Measurements from ENCODE around the gene GTF3C5.
"Not testable (repeated sequence)": the region's sequence is repeated elsewhere in the genome, so short reads cannot be mapped to it uniquely, and the experiment has no call there.

GTF3C5 gene, protein sequence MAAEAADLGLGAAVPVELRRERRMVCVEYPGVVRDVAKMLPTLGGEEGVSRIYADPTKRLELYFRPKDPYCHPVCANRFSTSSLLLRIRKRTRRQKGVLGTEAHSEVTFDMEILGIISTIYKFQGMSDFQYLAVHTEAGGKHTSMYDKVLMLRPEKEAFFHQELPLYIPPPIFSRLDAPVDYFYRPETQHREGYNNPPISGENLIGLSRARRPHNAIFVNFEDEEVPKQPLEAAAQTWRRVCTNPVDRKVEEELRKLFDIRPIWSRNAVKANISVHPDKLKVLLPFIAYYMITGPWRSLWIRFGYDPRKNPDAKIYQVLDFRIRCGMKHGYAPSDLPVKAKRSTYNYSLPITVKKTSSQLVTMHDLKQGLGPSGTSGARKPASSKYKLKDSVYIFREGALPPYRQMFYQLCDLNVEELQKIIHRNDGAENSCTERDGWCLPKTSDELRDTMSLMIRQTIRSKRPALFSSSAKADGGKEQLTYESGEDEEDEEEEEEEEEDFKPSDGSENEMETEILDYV

DNA sequence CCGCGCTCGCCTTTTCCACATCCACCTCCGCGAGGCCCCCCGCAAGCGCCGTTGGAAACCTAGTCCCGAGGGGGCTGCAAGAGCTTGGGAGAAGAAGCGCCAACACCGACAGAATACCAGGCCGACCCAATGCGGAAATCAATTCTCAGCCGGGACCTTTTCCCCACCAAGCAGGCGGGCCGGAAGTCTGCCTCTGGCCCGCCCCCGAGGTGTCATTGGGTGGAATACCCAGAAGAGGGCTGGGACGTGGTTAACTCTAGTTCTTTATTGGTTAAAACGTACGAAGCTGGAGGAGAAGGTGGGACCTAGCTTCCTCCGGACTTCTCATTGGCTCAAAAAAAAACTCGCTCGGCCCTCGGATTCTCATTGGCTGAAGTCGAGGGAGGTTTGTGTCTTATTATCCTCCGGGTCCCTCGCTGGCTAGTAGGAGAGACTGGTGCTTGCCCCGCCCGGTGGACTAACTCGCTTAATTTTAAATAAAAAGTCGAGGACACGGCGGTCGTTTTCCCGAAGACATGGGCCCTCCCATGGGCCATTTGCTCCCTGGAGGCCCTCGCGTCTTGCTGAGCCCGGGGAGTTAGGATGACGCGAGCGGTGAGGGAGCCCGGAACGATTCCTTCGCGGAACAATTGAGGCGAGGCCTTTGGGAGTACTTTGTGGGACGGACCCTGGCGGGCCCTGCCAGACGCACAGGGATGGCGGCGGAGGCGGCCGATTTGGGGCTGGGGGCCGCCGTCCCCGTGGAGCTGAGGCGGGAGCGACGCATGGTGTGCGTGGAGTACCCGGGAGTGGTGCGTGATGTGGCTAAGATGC, at the start of gene GTF3C5:
Gene GTF3C5, plus strand, starts transcription at position 681 of the 813 bp plus-strand sequence. Its CDS starts 15 bp downstream, at position 696.
- peak; percentile 96 for DNase-seq (ENCODE audit: low spot score)

DNA sequence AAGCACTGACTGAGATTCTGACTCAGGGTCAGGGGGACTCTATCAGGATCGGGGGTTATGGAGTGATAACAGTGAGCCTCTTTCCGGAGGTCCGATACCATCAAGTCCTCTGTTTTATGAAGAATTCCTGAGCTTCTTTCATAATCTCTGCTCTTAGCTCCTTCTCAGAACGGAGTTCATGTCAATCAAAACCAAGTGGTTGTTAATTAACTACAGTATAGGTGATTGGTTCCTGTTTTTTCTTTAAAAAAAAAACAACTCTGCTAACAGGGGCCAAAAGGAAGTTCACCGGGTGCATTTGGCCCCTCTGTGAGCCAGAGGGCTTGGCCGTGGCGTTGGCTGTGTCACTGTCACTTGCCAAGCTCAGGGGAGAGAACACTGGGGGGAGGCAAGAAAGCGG, 48.3 kb upstream of the GTF3C5 start:
- DNase-seq (ENCODE audit: low spot score) = no peak

DNA sequence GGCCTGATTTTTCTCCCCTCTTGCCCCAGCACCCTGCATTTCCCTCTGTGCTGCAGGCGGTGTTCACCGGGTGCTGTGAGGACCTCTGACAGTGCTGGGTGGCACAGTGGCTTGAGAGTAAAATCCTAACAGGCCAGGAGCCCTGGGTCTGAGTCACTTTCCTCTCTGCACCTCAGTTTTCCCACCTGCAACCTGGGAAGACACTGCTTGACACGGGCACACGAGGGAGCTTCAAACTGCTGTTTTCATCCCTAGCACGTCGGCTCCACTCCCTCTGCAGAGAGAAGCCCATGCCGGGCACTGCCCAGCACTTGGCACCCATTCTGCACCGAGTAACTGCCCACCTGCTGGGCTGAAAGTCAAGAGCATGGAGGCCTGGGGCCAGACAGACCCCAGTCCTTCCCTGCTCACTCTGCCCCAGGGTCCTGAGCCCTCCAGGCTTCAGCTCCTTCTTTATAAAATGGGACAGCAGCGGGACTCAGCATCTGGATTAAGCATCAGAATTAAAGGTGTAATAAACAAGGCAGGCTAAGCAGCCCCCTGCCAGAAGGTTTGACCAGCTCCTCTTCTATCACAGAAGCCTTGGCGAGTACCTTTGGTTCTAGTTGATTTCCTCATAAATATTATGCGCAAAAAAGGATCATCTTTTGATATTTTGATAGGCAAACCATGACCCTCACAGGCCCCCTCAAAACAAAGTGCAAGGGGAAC, 47.2 kb upstream of the GTF3C5 start:
- no peak for DNase-seq (ENCODE audit: low spot score)

DNA sequence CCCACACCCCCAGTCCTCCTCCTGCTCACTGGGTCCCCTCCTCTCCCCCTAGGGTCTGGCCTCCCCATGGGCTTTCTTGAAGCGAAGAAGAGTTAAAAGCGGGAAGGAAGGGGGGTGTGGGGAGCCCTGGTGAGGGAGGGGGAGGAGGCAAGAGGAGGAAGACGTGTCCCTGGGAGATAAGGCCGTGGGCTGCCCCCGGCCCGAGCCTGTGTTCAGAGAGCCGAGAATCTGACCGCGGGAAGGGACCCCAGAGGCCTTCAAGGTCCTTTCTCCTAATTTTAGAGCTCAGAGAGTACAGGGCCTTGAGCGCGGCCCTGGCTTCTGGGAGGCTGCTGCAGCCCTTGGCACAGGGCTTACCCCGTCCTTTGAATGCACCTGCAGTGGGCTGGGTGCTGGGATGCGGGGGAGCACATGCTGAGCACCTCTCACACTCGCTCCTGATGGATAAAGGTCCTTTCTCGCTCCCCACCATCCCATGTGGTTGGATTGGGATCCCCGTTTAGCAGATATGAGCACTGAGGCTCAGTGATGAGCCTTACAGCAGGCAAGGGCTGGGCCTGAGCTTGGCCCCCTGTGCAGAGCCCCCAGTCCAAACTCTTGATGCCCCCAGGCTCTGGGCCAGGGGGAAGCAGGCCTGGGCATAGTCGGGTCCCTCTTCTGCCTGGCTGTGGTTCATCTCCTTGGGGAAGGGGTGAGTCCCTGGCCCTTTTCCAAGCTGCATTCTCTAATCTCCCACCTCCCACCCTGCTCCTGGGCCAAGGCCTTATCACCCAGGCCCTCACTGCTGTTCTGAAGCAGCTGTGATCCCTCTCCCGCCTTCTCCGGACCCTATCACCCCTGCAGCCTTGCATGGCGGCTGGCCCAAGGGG, 46.4 kb upstream of the GTF3C5 start:
- DNase-seq (ENCODE audit: low spot score) = no peak

DNA sequence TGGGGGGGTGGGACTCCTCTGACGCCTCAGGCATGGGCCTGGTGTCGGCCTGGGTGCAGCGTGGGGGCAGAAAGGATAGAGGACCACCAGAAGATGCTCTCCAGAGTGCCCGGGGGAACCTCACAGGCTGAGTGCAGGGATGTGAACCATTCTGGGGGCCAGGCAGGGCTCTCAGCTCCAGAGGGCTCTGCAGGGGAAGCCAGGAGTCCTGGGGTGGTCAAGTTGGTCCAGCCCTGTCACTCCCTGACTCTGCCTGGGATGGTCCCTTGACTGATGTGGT, 45.8 kb upstream of the GTF3C5 start:
- DNase-seq (ENCODE audit: low spot score) = no peak

DNA sequence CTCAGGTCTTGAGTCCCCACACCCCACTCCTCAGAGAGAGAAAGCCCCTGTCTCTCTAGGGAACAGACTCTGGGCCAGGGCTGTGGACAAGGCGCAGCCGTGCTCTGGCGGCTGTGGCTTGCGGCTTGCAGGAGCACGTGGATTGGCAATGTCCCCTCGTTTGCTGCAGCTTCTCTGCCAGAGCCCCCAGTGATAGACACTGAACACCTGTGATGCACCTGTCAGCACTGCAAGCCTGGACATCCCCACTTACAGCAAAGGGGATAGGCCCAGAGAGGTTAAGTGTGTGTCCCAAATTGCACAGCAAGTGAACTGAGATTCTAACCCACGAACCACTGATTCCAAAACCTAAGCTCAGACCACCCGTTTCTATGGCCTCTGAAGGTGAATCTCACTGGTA, 45.3 kb upstream of the GTF3C5 start:
- no peak for DNase-seq (ENCODE audit: low spot score)

DNA sequence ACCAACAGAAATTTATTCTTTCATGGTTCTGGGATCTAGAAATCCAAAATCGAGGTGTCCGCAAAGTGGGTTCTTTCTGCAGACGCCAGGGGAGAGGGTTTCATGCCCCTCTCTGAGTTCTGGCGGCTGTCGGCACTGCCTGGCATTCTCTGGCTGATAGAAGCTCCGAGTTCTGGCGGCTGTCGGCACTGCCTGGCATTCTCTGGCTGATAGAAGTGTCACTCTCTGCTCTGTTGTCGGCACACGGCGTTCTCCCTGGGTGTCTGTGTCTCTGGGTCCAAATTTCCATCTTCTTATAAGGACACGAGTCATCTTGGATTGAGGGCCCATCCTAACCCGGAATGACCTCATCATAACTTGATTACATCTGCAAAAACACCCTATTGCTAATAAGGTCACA, 44.7 kb upstream of the GTF3C5 start:
- DNase-seq (ENCODE audit: low spot score) = no peak

DNA sequence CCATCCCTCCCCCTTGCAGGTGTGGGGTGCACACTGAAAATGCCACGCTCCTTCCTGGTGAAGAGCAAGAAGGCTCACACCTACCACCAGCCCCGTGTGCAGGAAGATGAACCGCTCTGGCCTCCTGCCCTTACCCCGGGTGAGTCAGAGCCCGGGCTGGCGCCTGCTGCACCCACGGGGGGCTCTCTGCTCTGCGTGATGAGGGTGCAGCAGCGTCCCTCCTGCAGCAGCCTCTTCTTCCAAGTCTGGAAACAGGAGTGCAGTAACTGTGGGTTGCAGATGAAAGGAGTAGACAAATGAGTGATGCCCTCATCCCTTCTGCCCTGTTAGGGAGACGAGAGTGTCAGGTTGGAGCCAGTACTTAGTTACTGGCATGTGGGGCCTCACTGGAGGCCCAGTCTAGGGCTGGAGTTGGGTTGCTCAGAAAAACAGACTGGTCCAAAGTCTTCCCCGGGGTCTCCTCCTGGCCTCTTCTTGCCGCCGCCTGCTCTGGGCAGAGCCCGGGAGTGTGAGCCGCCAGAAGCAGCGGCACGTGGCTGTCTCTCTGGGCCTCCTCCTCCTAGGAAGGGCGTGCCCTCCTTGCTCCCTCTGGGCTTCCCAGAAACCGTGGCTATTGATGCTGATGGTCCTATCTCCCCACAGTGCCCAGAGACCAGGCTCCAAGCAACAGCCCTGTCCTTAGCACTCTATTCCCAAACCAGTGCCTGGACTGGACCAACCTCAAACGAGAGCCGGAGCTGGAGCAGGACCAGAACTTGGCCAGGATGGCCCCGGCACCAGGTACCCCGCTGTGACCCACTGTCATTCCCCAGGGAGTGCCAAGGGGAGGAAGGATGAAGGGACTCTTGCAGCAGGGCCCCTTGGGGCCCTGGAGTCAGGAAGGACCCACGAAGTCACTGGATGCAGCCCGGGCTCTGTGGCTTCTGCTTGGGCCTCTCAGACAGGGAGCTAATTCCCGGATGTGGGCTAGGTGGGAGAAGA, 43.9 kb upstream of the GTF3C5 start:
- DNase-seq (ENCODE audit: low spot score) = no peak

DNA sequence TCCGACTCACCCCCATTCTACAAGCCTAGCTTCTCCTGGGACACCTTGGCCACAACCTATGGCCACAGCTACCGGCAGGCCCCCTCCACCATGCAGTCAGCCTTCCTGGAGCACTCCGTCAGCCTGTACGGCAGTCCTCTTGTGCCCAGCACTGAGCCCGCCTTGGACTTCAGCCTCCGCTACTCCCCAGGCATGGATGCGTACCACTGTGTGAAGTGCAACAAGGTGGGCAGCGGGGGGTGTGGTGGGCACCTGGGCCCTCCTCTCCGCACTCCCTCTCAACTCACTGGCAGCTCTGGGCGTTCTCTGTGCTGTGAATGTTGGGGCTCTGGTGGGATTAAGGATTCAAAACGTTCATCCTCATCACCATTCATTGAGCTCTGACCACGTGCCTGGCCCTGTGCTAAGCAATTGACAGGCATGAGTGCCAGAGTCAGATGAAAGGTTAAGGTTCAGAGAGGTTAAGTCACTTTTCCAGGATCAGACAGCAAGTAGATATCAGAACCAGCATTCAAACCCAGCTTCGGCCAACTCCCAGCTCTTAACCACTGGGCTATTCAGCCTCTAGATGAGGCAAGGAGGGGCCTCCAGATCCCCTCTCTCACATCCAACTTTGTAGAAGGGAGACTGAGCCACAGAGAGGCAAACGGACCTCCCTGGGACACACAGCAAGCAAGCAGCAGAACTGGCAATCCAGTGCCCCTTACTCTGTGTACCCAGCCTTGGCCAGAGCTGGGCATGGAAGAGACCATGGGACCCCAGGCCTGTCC, 42.4 kb upstream of the GTF3C5 start:
- no peak for DNase-seq (ENCODE audit: low spot score)

DNA sequence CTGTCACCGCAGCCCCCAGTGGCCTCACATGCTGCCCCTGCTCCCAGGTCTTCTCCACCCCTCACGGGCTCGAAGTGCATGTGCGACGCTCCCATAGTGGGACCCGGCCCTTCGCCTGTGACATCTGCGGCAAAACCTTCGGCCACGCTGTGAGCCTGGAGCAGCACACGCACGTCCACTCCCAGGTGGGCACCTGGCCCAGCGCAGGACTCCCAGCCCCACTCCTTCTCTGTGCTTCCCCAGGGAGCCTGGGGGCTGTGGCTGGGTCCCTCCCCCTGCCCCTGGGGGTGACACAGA, 41.8 kb upstream of the GTF3C5 start:
- DNase-seq (ENCODE audit: low spot score) = no peak

DNA sequence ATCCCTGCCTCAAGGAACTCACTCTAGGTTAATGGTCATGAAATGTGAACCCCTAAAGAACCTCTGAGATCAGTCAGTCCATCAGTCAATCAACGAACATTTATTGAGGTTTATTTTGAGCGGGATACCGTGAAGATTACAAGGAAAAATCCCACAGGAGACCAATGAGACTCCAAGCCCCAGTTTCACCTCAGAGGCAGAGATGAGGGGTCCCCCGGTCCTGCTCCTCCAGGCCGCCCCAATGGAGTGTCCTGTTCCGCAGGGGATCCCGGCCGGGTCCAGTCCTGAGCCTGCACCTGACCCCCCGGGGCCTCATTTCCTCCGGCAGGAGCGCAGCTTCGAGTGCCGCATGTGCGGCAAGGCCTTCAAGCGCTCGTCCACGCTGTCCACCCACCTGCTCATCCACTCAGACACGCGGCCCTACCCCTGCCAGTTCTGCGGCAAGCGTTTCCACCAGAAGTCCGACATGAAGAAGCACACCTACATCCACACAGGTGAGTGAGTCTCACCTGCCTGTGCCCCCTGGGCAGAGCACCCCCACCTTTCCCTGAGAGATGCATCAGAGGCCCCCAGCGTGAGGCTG, 41.3 kb upstream of the GTF3C5 start:
- no peak for DNase-seq (ENCODE audit: low spot score)

DNA sequence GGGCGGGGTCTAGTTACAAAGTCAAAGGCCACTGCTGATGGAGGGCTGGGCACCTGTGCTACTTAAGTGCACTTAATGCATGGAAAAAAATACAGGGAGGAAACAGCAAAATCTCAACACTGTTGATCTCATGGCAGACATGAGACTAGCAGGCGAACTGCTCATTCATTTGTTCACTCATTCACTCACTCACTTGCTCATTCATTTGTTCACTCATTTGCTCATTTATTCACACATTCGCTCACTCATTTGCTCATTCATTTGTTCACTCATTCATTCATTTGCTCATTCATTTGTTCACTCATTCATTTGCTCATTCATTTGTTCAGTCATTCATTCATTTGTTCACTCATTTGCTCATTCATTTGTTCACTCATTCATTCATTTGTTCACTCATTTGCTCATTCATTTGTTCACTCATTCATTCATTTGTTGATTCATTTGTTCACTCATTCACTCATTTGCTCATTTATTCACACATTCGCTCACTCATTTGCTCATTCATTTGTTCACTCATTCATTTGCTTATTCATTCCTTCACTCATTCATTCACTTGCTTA, 40.7 kb upstream of the GTF3C5 start:
- not testable (repeated sequence) for DNase-seq (ENCODE audit: low spot score)

DNA sequence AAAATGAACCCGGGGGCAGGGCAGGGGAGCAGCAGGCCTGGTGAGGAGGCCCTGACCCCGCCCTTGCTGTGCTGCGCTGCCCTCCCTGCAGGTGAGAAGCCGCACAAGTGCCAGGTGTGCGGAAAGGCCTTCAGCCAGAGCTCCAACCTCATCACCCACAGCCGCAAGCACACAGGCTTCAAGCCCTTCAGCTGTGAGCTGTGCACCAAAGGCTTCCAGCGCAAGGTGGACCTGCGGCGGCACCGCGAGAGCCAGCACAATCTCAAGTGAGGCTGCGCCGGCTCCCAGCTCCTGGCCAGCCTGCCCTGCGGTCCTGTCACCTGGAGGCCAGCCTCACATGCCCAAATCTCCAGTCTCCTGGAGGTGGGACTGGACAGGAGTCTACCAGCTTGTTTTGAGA, 40.0 kb upstream of the GTF3C5 start:
- no peak for DNase-seq (ENCODE audit: low spot score)

DNA sequence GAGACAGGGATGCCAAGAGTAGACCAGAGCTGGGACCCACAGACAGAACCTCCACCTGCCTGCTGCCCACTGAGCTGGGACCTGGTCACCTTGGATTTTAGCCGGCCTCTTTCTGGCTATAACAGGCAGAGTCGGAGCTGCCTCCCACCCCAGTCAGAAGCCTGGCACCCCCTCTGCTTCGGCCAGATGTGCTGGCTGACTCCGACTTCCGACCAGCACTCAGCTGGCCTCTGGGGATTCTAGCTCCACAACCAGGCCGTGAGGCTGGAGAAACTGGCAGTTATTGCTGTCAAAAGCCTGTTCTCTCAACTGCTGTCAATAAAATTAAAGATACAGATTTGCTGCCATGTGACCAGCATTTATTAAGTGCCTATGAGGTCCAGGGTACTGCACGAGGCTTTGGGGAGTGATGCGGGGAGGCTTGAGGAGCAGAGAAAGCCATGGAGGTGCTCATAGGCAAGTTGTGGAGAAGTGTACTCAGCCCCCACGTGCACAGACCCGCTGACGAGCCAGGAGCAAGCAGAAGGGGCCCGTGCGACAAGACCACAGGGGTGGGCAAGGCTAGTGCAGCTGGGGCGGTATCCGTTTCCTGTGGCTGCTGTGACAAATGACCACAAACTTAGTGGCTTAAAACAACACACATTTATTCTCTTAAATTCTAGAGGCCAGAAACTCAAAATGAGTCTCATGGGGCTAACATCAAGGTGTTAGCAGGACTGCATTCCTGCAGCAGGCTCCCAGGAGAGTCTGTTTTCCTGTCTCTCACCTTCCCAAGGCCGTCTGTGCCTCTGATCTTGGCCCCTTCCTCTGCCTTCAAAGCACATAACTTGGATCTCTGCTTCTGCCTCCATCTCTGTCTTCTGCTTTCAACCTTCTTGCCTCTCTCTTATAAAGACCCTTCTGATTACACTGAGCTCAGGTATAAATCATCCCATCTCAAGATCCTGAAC, 39.2 kb upstream of the GTF3C5 start:
- DNase-seq (ENCODE audit: low spot score) = no peak

DNA sequence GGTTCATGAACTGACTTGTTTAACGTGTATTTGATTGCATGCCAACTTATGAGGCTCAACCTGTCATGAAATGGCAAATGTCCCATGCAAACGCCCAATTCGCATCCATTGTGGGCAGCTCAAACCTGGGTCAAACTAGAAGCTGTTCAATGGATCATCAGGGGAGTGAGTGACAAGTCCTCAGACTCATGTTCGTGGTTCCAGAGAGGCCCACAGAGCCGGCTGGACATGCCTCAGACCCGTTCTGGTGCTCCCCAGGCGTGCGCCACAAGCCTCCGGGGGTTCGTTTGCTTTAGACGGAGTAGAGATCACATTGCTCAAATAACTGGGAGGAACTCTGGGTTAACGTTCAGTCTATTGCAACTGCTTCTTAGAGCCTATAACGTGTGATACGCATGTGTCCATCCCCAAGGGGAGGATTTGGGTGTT, 37.3 kb upstream of the GTF3C5 start:
- no peak for DNase-seq (ENCODE audit: low spot score)

DNA sequence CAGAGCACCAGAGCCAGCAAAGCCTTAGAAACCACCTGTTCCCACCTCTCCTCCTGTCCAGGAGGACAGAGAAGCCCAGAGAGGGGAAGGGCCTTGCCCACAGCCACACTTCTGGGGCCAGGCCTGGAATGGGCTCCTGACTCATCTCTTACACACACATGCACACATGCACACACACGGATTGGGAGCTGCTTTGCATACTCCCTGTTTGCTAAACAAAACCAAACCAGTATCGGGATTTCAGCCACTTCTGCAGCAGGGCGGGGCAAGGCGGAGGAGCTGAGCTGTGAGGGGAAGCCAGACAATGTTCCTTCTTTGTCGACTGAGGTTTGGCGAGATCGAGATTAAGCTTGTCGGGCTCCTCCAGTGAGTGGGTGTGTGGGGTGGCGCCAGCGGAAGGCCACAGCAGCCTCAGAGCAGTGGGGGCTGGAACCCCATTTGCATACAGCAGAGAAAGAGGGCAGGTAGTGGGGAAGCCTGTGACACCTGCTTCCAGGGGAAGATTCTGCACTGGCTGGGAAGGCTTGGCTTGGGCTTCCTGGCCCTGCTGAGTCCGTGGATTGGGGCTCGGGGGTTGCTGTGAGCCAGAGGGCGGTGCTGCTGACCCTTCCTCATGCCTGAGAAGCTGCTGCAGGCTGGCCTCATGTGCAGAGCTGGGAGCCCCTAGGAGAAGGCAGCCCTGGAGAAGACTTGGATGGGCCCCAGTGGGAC, 36.2 kb upstream of the GTF3C5 start:
- DNase-seq (ENCODE audit: low spot score) = no peak

DNA sequence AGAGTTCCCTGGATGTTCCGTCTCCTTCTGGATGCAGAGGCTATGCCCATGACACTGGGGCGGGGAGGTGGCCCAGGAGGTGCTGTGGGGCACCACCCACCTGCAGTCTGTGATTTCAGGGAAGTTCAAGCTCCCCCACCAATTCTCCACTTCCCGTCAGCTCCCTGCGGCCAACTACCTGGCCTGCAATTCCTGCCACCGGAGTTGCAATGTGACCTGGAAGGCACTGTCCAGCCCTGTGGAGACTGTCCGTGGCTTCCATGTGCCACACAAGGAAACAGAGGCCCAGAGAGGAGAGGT, 35.7 kb upstream of the GTF3C5 start:
- DNase-seq (ENCODE audit: low spot score) = no peak

DNA sequence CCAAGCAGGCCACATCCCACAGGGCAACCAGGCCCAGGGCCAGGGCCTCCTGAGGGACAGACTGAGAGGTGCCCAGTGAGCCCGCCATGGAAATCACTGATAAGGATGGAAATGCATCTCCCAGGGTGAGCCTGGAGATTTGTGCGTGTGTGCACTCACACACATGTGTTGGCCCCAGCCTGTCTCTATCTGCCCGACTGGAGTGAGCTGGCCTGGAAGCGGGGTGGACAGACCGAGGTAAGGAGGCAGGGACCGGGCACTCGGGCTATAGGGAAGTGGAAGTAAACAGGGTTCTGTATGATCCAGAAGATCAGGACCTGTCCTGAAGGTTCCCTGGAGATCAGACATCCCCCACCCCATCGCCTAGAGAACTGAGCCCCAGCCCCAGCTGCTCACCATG, 34.9 kb upstream of the GTF3C5 start:
- DNase-seq (ENCODE audit: low spot score) = no peak

Data from CD4-positive, alpha-beta T cell treated with Interleukin-2 at 100 ng/mL for 4 hours (primary cell).